Tibial nerve (tissue), 3 donors: Measurements from ENCODE around the gene AP1G1.

Experiments used
- CTCF ChIP-seq, 5 experiments: fragments of 200-600 bp in 3 of 5; fragments of 450-650 bp in 2 of 5; sonication (generic) in 3 of 5; IDR thresholded peaks; one replicate each; pipeline ENCODE4 v1.5.1; 2016 to 2019; ENCODE audit warnings: antibody characterized with exemption in 5 of 5, mild to moderate bottlenecking in 3 of 5, moderate library complexity in 2 of 5
- POLR2A ChIP-seq, 2 donors: fragments of 450-650 bp; IDR thresholded peaks; one replicate each; pipeline ENCODE4 v1.6.1; 2017; ENCODE audit warnings: antibody characterized with exemption in 2 of 2, mild to moderate bottlenecking in 2 of 2, moderate library complexity in 2 of 2

- no peak for TF ChIP-seq CTCF (IDR thresholded peaks at IDR 0.05)
- no peak for TF ChIP-seq POLR2A (IDR thresholded peaks at IDR 0.05)
Measured at GRCh38 chr16:71754108-71754507, 54.5 kb downstream of the AP1G1 start.
